ENCODE results near the gene MX2.

MX2 gene

DNA sequence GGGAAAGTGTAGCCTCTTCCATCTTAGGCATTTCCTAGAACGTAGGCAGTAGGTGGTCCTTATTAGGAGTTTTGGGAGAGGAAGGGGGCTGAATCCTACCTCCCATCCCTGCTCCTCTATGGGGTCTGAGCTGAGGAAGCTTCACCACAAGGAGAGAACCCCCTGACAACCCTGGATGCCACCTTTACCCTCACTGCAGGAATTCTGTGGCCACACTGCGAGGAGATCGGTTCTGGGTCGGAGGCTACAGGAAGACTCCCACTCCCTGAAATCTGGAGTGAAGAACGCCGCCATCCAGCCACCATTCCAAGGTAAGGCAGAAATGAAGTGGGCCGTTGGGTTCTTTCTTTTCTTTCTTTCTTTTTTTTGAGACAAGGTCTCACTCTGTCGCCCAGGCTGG is 65.7 kb downstream of the MX2 start:
- Histone ChIP-seq H3K27ac (no peak overlapping the region), H3K4me3 (peak overlapping the region in 1 of 7 experiments; percentile 71)

DNA sequence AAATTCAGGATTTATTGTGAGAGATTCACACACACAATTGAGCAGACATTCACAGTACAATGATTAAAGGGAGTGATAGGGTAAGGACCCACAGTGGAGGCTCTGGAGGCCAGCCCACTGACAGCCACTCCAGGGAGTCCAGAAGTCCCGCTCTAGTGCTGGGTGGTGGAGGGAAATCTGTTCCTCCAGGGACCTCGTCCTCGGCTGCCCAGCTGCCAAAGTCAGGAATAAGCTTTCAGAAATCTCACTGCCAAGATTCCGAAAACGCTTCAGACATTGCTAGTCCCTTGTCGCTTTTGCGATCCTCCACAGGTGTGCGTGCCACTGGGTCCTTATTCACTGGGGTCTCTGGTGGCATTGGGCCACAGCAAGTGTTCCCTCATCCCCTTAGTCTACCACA is 66.5 kb downstream of the MX2 start:
- no peak overlapping the region for H3K27ac ChIP-seq
- H3K4me3 ChIP-seq = no peak overlapping the region

DNA sequence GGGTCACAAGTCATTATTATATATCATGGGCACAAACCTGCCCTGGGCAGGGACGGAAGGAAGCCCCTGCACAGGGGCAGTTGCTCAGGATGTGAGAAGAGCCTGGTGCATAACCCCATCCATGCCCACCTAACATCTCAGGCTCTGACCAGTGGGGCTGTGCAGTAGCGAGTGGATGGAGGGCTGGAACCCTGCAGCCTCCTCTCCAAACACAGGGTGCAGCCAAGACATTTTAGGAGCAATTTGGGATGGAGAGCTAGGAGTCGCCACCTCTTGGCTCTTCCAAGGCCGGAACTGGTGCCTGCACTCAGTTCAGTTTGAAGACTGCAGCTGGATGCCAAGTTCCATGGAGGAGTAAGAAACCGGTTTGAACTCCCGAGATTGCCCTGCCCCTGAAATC is 67.0 kb downstream of the MX2 start:
- Histone ChIP-seq H3K27ac (no peak overlapping the region), H3K4me3 (no peak overlapping the region)

DNA sequence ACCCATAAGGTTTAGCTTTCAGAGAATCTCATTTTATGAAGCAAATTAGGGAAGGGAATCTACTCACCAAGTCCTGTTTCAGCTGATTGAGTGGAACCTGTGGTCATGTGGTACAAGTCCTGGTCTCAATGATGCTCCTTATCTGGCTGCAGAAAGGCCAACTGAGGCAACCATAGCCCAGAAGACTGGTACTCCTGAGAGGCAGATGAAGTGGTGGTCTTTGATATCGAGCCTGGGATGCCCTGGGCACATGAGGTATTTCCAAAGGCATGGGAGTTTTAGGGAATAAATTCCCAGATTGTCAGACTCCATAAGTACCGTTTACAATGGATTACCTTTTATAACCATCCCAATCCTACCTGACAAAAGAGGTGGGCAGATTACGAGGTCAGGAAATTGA is 67.5 kb downstream of the MX2 start:
- Histone ChIP-seq H3K4me3 (no peak overlapping the region), H3K27ac (no peak overlapping the region)

DNA sequence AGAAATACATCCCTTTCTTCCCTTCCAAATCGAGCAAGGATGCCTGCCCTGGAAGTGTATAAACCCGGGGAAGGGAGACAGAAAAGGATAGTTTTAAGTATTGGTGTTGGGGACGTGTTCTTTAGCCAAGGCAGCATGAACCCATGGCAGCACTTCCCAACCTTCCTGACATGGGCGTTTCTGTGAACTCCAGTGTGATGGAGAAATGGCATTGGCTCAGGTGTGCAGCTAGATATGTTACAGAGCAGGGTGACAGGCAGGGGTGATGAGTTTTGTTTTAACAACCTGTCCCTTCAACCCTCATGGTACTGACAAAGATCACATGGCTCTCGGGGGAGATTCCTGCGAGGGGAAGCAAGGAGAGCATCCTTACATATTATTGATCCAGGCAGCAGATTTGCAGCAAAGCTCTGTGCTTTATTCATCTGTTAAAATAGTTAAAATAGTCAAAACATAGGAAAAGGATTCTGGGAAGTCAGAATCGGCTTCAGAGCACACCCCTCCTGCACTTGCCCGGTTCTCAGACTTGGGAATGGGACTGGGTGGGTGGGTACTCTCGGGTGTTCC is 68.2 kb downstream of the MX2 start:
- H3K4me3 ChIP-seq = no peak overlapping the region
- H3K27ac ChIP-seq = no peak overlapping the region

DNA sequence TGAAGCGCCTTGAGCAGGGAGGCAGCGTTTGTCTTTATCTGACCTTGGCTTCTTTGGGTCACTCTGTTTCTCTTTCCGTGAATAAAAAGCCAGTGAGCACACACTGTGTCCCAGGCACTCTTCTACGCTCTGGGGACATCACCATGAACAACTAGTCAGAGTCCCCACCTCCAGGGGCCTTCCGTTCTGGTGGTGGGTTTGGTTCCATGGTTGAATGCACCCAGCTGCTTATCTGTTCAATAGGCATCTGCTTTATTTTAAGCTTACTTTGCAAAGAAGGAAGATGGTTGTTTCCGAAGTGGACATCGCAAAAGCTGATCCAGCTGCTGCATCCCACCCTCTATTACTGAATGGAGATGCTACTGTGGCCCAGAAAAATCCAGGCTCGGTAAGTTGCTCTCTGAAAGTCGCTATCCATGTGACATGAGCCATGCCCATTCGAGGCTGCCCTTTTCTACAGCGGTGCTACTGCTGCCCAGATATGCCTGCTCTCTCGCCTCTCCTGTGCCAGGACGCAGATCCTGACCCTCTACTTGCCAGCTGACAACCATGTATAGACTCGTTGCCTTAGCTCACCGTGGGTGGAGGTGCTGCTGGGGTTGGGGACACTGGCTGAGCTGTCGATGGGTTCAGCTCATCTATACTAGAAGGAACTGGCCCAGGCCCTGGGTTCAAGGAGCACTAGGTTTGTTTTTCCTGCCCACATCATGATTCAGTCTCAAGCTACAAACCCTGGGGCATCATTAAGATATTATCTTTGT is 70.1 kb downstream of the MX2 start:
- Histone ChIP-seq H3K4me3 (no peak overlapping the region), H3K27ac (no peak overlapping the region)

DNA sequence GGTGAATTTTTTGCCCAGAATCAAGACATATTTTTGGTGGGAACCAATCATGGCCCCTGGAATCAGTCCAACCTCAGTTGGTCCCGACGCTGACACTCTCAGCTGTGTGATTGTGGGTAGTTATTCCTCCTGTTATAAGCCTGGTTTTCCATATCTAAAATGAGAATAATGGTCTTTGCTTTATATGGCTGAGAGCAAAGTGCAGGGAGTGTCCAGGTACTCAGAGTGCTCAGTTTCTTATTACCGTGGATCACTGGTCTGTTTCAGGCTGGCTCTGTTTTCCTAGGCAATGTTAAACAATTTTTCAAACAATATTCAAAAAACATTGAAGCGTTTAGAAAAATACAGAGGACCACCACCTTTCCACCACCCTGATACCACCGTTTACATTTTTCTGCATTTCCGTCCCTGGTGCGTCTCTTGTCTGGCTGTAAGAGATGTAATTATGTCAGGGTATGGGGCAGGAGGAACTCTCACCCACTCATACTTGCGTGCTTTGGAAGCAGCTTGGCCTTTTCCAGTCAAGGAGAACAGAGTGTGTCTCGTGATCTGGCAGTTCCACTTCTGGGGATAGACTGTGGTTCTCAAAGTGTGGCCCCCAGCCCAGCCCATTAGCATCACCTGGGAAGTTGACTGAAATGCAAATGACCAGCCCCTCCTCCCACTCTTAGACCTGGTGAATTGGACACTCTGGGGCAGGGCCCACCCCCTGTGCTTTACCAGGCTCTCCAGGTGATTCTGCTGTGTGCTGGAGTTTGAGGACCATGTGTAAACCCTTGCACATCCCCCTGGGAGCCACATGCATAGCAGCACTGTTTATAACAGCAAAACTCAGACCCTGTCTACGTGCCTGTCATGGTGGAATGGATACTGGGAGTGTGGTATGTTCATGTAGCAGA is 71.0 kb downstream of the MX2 start:
- H3K27ac ChIP-seq = no peak overlapping the region
- H3K4me3 ChIP-seq = no peak overlapping the region

DNA sequence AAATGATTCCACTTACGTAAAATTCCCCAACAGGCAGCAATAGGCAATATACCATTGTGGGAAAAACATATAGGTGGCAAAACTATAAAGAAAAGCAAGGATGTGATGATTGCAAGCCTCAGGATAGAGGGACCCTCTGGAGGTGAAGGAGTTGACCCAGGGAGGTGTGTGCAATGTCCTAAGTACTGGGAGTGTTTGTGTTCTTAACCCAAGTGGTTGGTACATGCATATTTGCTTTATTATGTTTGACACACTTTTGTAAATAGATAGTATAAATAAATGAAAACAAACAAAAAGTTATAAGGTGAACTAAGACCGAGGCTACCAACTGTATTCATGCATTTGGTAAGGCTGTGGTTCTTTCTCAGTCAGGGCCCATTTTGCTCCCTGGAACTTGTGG is 71.7 kb downstream of the MX2 start:
- H3K4me3 ChIP-seq = no peak overlapping the region
- H3K27ac ChIP-seq = no peak overlapping the region

DNA sequence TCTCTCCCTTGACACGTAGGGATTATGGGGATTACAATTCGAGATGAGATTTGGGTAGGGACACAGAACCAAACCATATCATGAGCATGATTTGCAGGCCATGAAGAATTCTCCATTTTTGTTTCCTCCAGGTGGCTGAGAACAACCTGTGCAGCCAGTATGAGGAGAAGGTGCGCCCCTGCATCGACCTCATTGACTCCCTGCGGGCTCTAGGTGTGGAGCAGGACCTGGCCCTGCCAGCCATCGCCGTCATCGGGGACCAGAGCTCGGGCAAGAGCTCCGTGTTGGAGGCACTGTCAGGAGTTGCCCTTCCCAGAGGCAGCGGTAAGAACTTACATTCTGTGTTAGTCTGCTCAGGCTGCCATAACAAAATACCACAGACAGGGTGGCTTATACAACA is 73.9 kb downstream of the MX2 start:
- Histone ChIP-seq H3K27ac (no peak overlapping the region), H3K4me3 (no peak overlapping the region)

DNA sequence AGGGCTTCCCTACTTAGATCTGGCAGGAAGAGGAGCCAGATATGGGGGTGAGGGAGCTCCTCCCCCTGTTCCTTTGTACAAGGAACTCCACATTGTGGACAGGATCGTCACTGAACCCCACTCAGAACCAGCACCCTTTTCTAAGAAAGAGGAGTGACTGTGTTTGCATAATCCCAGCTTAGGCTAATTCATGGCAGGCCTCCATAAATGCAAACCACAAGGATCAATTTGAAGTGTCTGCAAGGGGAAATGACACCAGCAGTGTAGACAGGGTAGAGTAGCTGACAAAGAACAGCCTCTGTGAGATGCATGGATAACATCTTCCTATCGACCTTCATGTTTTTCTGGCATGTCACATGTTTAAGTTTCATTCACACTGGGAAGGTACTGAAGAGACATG is 75.9 kb downstream of the MX2 start:
- Histone ChIP-seq H3K4me3 (no peak overlapping the region), H3K27ac (no peak overlapping the region)

DNA sequence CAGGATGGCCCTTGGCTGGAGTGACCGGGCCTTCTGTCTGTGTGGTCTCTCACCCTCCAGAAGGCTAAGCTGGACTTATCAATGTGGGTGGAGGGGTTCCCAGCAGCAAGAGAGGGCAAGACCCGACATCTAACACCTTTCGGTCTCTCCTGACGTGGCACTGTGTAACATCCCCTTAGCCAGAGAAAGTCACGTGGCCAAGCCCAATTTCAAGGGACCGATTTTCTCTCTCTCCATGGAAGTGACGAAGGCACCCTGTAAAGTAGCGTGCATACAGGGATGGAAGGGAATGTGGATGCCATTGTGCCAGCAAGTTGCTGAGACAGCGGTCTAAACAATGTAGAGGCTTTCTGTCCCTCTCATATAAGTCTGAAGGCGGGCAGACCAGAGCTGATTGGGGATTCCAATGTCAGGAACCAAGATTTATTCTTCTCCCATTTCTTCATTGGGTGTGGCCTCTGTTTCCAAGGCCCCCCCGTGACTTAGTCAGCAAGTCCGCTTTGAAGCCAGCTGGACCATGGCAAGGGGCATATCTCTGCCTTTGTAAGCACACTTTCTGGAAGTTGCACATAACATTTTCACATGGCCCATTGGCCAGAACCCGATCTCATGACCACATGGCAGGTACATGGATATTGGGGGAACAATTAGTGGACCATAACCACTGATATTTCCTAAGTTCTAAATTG is 76.7 kb downstream of the MX2 start:
- Histone ChIP-seq H3K4me3 (no peak overlapping the region), H3K27ac (no peak overlapping the region)

DNA sequence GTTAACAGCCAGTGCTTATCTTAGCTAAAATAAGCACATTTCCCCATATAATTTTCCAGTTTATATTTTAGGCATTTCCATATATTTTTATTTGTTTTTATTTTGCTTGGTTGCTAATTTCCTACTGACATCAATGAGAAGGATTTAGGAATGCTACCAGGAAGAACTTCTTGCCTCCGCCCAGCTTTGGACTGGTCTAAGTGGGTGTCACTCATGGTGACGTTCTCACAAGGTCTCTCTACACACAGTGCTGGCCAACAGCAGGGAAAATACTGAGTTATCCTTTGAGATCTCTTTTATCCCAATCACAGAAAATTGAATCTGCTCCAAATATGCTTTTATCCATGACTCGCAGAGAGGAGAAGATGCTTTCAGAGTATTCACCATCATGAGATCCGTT is 77.4 kb downstream of the MX2 start:
- H3K4me3 ChIP-seq = no peak overlapping the region
- H3K27ac ChIP-seq = no peak overlapping the region

DNA sequence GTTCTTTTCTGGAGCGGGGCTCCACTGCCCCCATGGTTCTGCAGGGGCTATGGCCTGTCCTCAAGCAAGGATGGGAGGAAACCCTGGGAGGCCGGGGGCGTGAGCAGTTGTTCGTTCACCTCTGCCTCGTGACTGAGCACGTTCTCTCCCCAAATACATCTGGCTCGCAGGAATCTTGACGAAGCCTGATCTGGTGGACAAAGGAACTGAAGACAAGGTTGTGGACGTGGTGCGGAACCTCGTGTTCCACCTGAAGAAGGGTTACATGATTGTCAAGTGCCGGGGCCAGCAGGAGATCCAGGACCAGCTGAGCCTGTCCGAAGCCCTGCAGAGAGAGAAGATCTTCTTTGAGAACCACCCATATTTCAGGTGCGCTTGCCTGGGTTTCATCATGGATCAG is 79.7 kb downstream of the MX2 start:
- no peak overlapping the region for H3K27ac ChIP-seq
- no peak overlapping the region for H3K4me3 ChIP-seq

DNA sequence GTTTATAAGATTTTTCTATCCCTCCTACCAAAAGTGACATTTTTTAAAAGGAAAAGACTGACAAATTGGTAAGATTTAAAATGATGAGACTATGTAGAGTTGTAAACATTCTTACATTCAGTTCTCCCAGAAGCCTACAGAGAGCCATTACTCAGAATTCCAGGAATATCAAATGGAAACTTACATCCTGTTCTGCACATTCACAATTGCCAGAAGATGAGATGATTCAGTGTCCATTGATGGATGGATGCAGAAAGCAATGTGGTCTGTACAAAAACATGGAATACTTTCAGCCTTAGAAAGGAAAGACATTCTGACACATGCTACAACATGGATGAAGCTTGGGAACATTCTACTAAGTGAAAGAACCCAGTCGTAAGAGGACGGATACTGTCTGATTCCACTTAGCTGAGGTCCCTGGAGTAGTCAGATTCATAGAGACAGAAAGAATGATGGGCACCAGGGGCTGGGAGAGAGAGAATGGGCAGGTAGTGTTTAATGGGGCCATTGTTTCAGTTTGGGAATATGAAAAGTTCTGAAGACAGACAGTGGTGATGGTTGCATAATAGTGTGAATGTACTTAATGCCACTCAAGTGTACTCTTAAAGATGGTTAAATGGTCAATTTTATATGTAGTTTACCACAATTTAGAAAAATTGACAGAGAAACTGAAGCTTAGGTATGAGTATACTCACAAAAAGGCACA is 80.8 kb downstream of the MX2 start:
- H3K4me3 ChIP-seq = no peak overlapping the region
- no peak overlapping the region for H3K27ac ChIP-seq

DNA sequence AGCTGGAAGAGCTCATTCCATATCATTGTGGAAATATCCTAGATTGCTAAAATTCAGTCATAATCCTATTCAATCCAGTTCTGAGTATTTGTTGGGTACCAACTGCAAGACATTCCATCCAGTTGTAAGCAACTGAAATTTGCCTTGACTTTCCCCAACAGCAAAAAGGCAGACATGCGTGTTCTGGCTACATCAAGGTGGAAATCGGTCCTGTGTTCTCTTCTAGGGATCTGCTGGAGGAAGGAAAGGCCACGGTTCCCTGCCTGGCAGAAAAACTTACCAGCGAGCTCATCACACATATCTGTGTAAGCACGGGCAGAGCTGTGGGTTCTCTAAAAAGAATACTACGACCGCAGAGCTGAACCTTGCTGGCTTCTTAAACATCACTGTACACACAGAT is 81.7 kb downstream of the MX2 start:
- H3K27ac ChIP-seq = no peak overlapping the region
- no peak overlapping the region for H3K4me3 ChIP-seq

DNA sequence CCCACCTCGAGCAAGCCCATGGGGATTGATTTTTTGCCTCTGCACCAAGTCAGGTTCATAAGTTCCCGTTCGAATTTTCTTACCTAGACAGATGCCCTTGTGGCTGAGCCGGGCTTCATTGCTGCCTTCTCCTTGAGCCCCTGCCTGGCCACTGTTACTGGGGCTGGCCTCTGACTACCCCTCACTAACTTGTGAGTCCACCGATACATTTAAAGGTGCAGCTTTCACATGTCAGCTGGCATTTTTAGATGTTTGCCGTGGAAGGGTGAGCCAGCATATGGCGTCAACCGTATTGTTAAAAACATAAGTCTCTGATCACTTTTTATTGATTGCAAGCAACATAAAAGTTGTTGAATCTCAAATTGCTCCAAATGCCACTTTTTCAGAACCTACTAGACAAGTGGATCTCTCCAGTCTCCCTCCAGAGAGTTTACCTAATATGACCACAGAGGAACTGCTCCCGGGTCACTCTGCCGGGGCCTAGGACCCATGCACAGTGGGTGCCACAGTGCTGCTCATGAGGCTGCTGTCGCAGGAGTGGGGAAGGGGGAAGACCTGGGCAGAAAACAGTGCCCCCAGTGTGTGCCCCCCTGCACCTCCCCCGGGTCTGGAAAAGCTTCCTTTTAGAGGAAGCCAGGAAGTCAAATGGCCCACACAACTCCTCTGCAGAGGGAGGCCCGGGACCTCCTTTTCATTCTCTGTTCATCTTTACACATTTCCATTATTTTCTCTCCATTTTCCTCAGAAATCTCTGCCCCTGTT is 83.1 kb downstream of the MX2 start:
- H3K4me3 ChIP-seq = no peak overlapping the region
- no peak overlapping the region for H3K27ac ChIP-seq

DNA sequence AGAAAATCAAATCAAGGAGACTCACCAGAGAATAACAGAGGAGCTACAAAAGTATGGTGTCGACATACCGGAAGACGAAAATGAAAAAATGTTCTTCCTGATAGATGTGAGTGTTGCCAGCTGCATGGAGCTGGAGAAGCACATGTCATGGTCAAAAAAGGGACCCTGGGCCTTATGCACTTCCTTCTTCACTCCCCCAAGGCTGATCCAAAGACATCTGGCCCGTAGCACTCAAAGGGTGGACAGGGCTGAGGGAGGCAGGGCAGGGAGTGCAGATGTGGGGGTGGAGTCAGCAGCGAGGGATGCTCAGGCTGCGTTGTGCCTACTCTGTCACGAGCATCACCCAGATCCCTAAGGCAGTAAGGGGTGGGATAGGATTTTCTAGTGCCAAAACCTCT is 83.6 kb downstream of the MX2 start:
- no peak overlapping the region for H3K27ac ChIP-seq
- no peak overlapping the region for H3K4me3 ChIP-seq

DNA sequence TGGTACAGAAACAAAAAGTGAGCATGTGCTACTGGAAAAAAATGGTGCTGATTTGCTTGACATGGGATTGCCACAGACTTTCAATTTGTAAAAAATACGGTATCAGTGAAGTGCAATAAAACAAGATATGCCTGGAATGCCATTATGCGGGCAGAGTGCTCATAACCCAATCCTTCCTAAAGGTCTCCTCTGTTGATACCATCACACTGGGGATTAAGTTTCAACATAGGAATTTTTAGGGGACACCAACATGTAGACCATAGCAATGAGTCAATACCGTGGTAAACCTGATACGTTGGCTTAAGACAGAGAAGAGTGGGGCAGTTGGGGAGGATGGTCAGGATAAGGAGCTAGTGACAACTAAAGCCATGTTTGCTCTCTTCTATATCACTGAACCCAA is 84.8 kb downstream of the MX2 start:
- Histone ChIP-seq H3K27ac (no peak overlapping the region), H3K4me3 (no peak overlapping the region)

DNA sequence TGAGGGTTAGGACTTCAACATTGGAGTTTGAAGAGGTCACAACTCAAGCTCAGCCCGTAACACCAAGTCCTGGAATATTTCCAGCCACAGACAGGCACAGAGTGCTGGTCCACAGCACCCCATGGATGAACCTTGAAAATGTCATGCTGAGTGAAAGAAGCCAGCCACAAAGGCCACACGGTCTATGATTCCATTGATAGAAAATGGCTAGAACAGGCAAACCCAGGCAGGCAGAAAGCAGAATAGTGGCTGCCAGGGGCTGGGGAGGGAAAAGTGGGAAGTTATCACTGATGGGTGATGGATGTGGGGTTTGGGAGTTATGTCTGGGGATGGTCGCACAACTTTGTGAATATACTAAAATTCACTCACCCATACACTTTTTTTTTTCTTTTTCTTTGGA is 85.5 kb downstream of the MX2 start:
- no peak overlapping the region for H3K27ac ChIP-seq
- no peak overlapping the region for H3K4me3 ChIP-seq
